NCI-H2171 treated with DMSO at 0.1 percent for 48 hours (cell line): ENCODE data around the gene TBX2.

Experiments used
- DNase-seq: peaks from one replicate; lab custom pipeline; 2025; lab: John Stamatoyannopoulos, UW

TBX2 gene

GRCh38 chr17:61387511-61388305 lies 11.9 kb upstream of the TBX2 start:
- no peak for DNase-seq

GRCh38 chr17:61388561-61389356 lies 10.9 kb upstream of the TBX2 start:
- no peak for DNase-seq

GRCh38 chr17:61389670-61390478 lies 9.8 kb upstream of the TBX2 start:
- no peak for DNase-seq

GRCh38 chr17:61390479-61390791 lies 9.2 kb upstream of the TBX2 start:
- DNase-seq = no peak

- DNase-seq = no peak
Measured at GRCh38 chr17:61391595-61392291, 7.9 kb upstream of the TBX2 start.

GRCh38 chr17:61392679-61393078 lies 7.0 kb upstream of the TBX2 start:
- no peak for DNase-seq

GRCh38 chr17:61393550-61393903 lies 6.1 kb upstream of the TBX2 start:
- DNase-seq = no peak

GRCh38 chr17:61393904-61394629 lies 5.6 kb upstream of the TBX2 start:
- DNase-seq = no peak

- no peak for DNase-seq
Measured at GRCh38 chr17:61394630-61395408, 4.8 kb upstream of the TBX2 start.

GRCh38 chr17:61395409-61395982 lies 4.1 kb upstream of the TBX2 start:
- DNase-seq = no peak

GRCh38 chr17:61395983-61396585 lies 3.6 kb upstream of the TBX2 start:
- no peak for DNase-seq

GRCh38 chr17:61396586-61397085 lies 3.0 kb upstream of the TBX2 start:
- DNase-seq = no peak

GRCh38 chr17:61397086-61397842 lies 2.4 kb upstream of the TBX2 start:
- no peak for DNase-seq

- DNase-seq = no peak
Measured at GRCh38 chr17:61398721-61399130, 917 bp upstream of the TBX2 start.

- DNase-seq = no peak
Measured at GRCh38 chr17:61400066-61400716, 548 bp downstream of the TBX2 start.

- DNase-seq = no peak
Measured at GRCh38 chr17:61400717-61401388, 1.2 kb downstream of the TBX2 start.

- no peak for DNase-seq
Measured at GRCh38 chr17:61401389-61402072, 1.9 kb downstream of the TBX2 start.
